Measurements from ENCODE around the gene TP53RK. TPM values are rescaled to one million over a fixed set of nuclear protein-coding genes. Genes with fewer than 3 reads are reported as not detected.

Gene TP53RK
- total and polyA plus RNA-seq, 2 of the 13 experiments (the other 11 are each of a cell fraction or from before 2014, with no cell fraction given) = 12.9 to 25.5 TPM

DNA sequence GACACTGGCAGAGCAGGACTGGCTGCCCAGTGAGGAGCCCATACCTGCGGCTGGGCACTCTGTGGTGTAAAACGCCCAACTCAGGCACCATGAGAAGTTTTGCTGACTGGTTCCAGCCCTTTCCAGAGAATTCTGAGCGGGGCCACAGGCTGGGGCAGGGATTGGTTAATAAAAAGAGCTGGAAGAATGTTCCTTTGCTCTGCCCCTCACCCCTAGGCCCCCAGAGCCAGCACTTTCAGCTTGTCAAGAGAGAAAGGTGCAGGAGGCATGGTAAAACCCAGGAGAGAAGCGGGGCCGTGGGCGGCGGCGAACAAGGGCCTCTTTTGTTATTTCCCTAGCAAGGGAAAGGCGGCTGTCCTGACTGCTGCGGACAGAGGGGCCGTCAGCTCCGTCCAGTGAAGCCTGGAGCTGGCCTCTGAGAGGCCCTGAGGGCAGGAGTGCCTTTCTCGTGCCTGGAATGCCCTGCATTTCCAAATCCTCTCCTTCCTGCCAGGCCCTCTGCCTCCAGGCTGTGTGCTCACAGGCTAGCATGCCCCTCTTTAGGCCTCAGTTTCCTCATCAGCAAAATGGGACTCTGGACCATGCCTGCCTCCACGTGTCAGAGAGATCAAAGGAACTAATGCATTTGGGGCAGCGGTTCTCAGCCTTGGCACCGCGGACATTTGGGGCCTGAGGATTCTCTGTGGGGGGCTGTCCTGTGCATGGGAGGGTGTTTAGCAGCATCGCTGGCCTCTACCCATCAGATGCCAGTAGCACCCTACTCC is 50.9 kb downstream of the TP53RK start (continued):
- TF ChIP-seq ZNF24 (IDR thresholded peaks at IDR 0.05) (no peak), CHD4 (IDR thresholded peaks at IDR 0.05; ENCODE audit: borderline replicate concordance, low read length) (no peak; the same call in none of the 2 replicates), ZBTB21 (CRISPR knock-in tag; IDR thresholded peaks at IDR 0.05) (no peak), ZMYM2 (CRISPR knock-in tag; IDR thresholded peaks at IDR 0.05) (peak; percentile 89), ZNF451 (CRISPR knock-in tag; IDR thresholded peaks at IDR 0.05) (no peak; the same call in 1 of the 2 replicates), ZC3H13 (CRISPR knock-in tag; IDR thresholded peaks at IDR 0.05) (peak; percentile 70; the same call in 1 of the 2 replicates), SMAD9 (CRISPR knock-in tag; IDR thresholded peaks at IDR 0.05) (0 out of 2 replicates have a peak, but pooled peaks have one; percentile 43), NBN (conservative IDR thresholded peaks at IDR 0.05) (no peak), ZSCAN30 (CRISPR knock-in tag; IDR thresholded peaks at IDR 0.05) (no peak), NR2F6 (IDR thresholded peaks at IDR 0.05) (no peak; the same call in 1 of the 2 replicates), NR2F6 (CRISPR knock-in tag; IDR thresholded peaks at IDR 0.05) (peak; percentile 55), STAT5B (CRISPR knock-in tag; IDR thresholded peaks at IDR 0.05) (no peak), KDM2A (CRISPR knock-in tag; IDR thresholded peaks at IDR 0.05; ENCODE audit: borderline replicate concordance, low read depth) (no peak; the same call in 1 of the 2 replicates), STAG1 (CRISPR knock-in tag; IDR thresholded peaks at IDR 0.05) (peak; percentile 27; the same call in 1 of the 2 replicates), ZIK1 (CRISPR knock-in tag; IDR thresholded peaks at IDR 0.05; ENCODE audit: borderline replicate concordance, low read depth) (no peak), TBX3 (IDR thresholded peaks at IDR 0.05; ENCODE audit: borderline replicate concordance) (peak; percentile 46; the same call in 1 of the 2 replicates), ATF7-NPFF (CRISPR knock-in tag; IDR thresholded peaks at IDR 0.05; ENCODE audit: low read depth) (no peak), NCOA5 (CRISPR knock-in tag; IDR thresholded peaks at IDR 0.05) (no peak), CEBPB (IDR thresholded peaks at IDR 0.05; ENCODE audit: borderline replicate concordance, low read depth, low read length) (0 out of 2 replicates have a peak, but pooled peaks have one; percentile 4), ZSCAN12 (CRISPR knock-in tag; IDR thresholded peaks at IDR 0.05) (no peak)
- TF ChIP-seq, protein P1, sequence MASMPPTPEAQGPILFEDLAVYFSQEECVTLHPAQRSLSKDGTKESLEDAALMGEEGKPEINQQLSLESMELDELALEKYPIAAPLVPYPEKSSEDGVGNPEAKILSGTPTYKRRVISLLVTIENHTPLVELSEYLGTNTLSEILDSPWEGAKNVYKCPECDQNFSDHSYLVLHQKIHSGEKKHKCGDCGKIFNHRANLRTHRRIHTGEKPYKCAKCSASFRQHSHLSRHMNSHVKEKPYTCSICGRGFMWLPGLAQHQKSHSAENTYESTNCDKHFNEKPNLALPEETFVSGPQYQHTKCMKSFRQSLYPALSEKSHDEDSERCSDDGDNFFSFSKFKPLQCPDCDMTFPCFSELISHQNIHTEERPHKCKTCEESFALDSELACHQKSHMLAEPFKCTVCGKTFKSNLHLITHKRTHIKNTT (CRISPR knock-in tag; IDR thresholded peaks at IDR 0.05) = no peak
- TF ChIP-seq, protein P2, sequence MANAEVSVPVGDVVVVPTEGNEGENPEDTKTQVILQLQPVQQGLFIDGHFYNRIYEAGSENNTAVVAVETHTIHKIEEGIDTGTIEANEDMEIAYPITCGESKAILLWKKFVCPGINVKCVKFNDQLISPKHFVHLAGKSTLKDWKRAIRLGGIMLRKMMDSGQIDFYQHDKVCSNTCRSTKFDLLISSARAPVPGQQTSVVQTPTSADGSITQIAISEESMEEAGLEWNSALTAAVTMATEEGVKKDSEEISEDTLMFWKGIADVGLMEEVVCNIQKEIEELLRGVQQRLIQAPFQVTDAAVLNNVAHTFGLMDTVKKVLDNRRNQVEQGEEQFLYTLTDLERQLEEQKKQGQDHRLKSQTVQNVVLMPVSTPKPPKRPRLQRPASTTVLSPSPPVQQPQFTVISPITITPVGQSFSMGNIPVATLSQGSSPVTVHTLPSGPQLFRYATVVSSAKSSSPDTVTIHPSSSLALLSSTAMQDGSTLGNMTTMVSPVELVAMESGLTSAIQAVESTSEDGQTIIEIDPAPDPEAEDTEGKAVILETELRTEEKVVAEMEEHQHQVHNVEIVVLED (CRISPR knock-in tag; IDR thresholded peaks at IDR 0.05; ENCODE audit: borderline replicate concordance) = peak; percentile 37
- TF ChIP-seq, protein P3, sequence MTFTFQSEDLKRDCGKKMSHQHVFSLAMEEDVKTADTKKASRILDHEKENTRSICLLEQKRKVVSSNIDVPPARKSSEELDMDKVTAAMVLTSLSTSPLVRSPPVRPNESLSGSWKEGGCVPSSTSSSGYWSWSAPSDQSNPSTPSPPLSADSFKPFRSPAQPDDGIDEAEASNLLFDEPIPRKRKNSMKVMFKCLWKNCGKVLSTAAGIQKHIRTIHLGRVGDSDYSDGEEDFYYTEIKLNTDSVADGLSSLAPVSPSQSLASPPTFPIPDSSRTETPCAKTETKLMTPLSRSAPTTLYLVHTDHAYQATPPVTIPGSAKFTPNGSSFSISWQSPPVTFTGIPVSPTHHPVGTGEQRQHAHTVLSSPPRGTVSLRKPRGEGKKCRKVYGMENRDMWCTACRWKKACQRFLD (CRISPR knock-in tag; IDR thresholded peaks at IDR 0.05; ENCODE audit: borderline replicate concordance) = no peak
- TF ChIP-seq, protein P4, sequence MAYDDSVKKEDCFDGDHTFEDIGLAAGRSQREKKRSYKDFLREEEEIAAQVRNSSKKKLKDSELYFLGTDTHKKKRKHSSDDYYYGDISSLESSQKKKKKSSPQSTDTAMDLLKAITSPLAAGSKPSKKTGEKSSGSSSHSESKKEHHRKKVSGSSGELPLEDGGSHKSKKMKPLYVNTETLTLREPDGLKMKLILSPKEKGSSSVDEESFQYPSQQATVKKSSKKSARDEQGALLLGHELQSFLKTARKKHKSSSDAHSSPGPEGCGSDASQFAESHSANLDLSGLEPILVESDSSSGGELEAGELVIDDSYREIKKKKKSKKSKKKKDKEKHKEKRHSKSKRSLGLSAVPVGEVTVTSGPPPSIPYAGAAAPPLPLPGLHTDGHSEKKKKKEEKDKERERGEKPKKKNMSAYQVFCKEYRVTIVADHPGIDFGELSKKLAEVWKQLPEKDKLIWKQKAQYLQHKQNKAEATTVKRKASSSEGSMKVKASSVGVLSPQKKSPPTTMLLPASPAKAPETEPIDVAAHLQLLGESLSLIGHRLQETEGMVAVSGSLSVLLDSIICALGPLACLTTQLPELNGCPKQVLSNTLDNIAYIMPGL (CRISPR knock-in tag; IDR thresholded peaks at IDR 0.05; ENCODE audit: borderline replicate concordance in 1 of 2, low read depth in 1 of 2) = peak in 1 of 2 experiments; percentile 54; a peak in 1 of 4 replicates

Measured in HepG2 (cell line).